D721Med (cell line): ENCODE measurements around the gene PPP3CA.
"Not testable (repeated sequence)": the region's sequence is repeated elsewhere in the genome, so short reads cannot be mapped to it uniquely, and the experiment has no call there.

ENCODE experiments used
- DNase-seq: peaks from one replicate; pipeline ENCODE4 v3.0.0; 2011; ENCODE audit warnings: low spot score; ENCODE audit not compliant: insufficient read length
- FAIRE-seq: peaks from 2 replicates; lab custom pipeline; 2011; peaks lifted over from hg19 to GRCh38; lab: Jason Lieb, UNC
- CTCF ChIP-seq: IDR thresholded peaks from 2 replicates; pipeline ENCODE4 v1.5.1; 2012; ENCODE audit warnings: mild to moderate bottlenecking, control low read depth; ENCODE audit not compliant: insufficient read depth; ENCODE audit errors: missing control alignments

Gene PPP3CA

GRCh38 chr4:101136373-101137370 lies 210.7 kb downstream of the PPP3CA start:
- DNase-seq (no peak), FAIRE-seq (no peak)
- no peak for TF ChIP-seq CTCF

GRCh38 chr4:101135371-101136010 lies 211.8 kb downstream of the PPP3CA start:
- TF ChIP-seq CTCF: no peak
- FAIRE-seq: no peak
- DNase-seq: no peak

- not testable (repeated sequence) for DNase-seq, FAIRE-seq
These were observed 216.3 kb downstream of the PPP3CA start for GRCh38 chr4:101131058-101131457.

- DNase-seq, FAIRE-seq: not testable (repeated sequence)
These were observed 218.4 kb downstream of the PPP3CA start for GRCh38 chr4:101128898-101129297.

GRCh38 chr4:101128473-101128872 lies 218.9 kb downstream of the PPP3CA start:
- FAIRE-seq (no peak), DNase-seq (no peak)
- no peak for TF ChIP-seq CTCF

- no peak for DNase-seq
- TF ChIP-seq CTCF: no peak
- no peak for FAIRE-seq
These were observed 220.0 kb downstream of the PPP3CA start for GRCh38 chr4:101127176-101127790.

- no peak for TF ChIP-seq CTCF
- FAIRE-seq (peak; percentile 29), DNase-seq (no peak)
These were observed 221.3 kb downstream of the PPP3CA start for GRCh38 chr4:101126059-101126458.
